IPS-11a (cell line): Measurements from ENCODE around the gene ZC3H12A.
"Not testable (repeated sequence)": the region's sequence is repeated elsewhere in the genome, so short reads cannot be mapped to it uniquely, and the experiment has no call there.

Experiments used
- H3K4me3 ChIP-seq: one replicate; pipeline ENCODE4 v1.5.1; 2013; ENCODE audit warnings: low read depth, low read length, control low read depth

The ZC3H12A gene

GRCh38 chr1:37498872-37499617 lies 24.7 kb downstream of the ZC3H12A start:
- H3K4me3 ChIP-seq: no peak overlapping the region

- no peak overlapping the region for H3K4me3 ChIP-seq
Measured at GRCh38 chr1:37501661-37502060, 27.3 kb downstream of the ZC3H12A start.

GRCh38 chr1:37502104-37502503 lies 27.7 kb downstream of the ZC3H12A start:
- H3K4me3 ChIP-seq: no peak overlapping the region

- H3K4me3 ChIP-seq: not testable (repeated sequence)
Measured at GRCh38 chr1:37502791-37503190, 28.4 kb downstream of the ZC3H12A start.

GRCh38 chr1:37506740-37507139 lies 32.4 kb downstream of the ZC3H12A start:
- H3K4me3 ChIP-seq: no peak overlapping the region

GRCh38 chr1:37509181-37509580 lies 34.8 kb downstream of the ZC3H12A start:
- H3K4me3 ChIP-seq: no peak overlapping the region

- H3K4me3 ChIP-seq: peak overlapping the region; percentile 73
Measured at GRCh38 chr1:37513795-37514349, 39.5 kb downstream of the ZC3H12A start.

GRCh38 chr1:37514350-37515184 lies 40.2 kb downstream of the ZC3H12A start, which contains the start of gene MEAF6:
TSS of gene MEAF6 (minus strand) at chr1:37514766. CDS start at chr1:37514746, 20 bp downstream.
- H3K4me3 ChIP-seq: peak within 1 kb of the TSS; percentile 73

- H3K4me3 ChIP-seq: peak overlapping the region; percentile 73
Measured at GRCh38 chr1:37515185-37516034, 41.0 kb downstream of the ZC3H12A start.

GRCh38 chr1:37517569-37517968 lies 43.2 kb downstream of the ZC3H12A start:
- no peak overlapping the region for H3K4me3 ChIP-seq

- H3K4me3 ChIP-seq: not testable (repeated sequence)
Measured at GRCh38 chr1:37518241-37518640, 43.9 kb downstream of the ZC3H12A start.

GRCh38 chr1:37518929-37519328 lies 44.5 kb downstream of the ZC3H12A start:
- H3K4me3 ChIP-seq: not testable (repeated sequence)

GRCh38 chr1:37519613-37520012 lies 45.2 kb downstream of the ZC3H12A start:
- no peak overlapping the region for H3K4me3 ChIP-seq

- H3K4me3 ChIP-seq: not testable (repeated sequence)
Measured at GRCh38 chr1:37529888-37530287, 55.5 kb downstream of the ZC3H12A start.

GRCh38 chr1:37532418-37533156 lies 58.2 kb downstream of the ZC3H12A start:
- H3K4me3 ChIP-seq: not testable (repeated sequence)

GRCh38 chr1:37533317-37534093 lies 59.1 kb downstream of the ZC3H12A start:
- H3K4me3 ChIP-seq: no peak overlapping the region
